ENCODE data around the gene HS1BP3. TPM values are rescaled to one million over a fixed set of nuclear protein-coding genes. Genes with fewer than 3 reads are reported as not detected.

Gene HS1BP3
- total RNA-seq, 1 experiment from 2014 or later = 17.1 TPM

- H3K27me3 ChIP-seq (ENCODE audit: insufficient read depth, low read length) = peaks cover 6% of the 10 kb centered on the region; the same call in 1 of the 2 replicates
- H3K36me3 ChIP-seq (ENCODE audit: control insufficient read depth in 1 of 2, insufficient read depth in 2 of 2, low read length in 2 of 2) = no peaks in the 10 kb centered on the region
- H3K9me2 ChIP-seq (ENCODE audit: insufficient read depth) = no peaks in the 10 kb centered on the region
- intact Hi-C loops (cut with micrococcal nuclease) = no loop called here
- H3K9me3 ChIP-seq (ENCODE audit: control insufficient read depth in 1 of 2, insufficient read depth in 1 of 2, low read depth in 1 of 2, low read length in 2 of 2) = no peaks in the 10 kb centered on the region
- no peak for DNase-seq (ENCODE audit: low read depth, low spot score)
- H2AFZ ChIP-seq (ENCODE audit: low read depth, low read length, poor library complexity, severe bottlenecking) = no peak overlapping the region
- no peak overlapping the region for H3K4me2 ChIP-seq (ENCODE audit: low read length)
- H4K20me1 ChIP-seq (ENCODE audit: insufficient read depth) = no peaks in the 10 kb centered on the region
- ChIA-PET RAD21 (ENCODE audit: low non-redundant PET in 1 of 2, low total read pairs in 2 of 2, uncharacterized antibody in 2 of 2, unreplicated experiment in 2 of 2) (no interaction called here), POLR2A (no interaction called here), CTCF (no interaction called here)
- no peak overlapping the region for H3K9ac ChIP-seq (ENCODE audit: low read length)
- peaks cover 2 to 6% of the 10 kb centered on the region in 2 experiments for H3K4me1 ChIP-seq (ENCODE audit: control insufficient read depth in 1 of 2, insufficient read depth in 2 of 2, low read length in 2 of 2)
- TF ChIP-seq EZH2phosphoT487 (IDR thresholded peaks at IDR 0.05; ENCODE audit: borderline replicate concordance) (no peak), CBX3 (IDR thresholded peaks at IDR 0.05; ENCODE audit: low read depth) (no peak), POLR2A (IDR thresholded peaks at IDR 0.05; ENCODE audit: borderline replicate concordance, extremely low read depth, insufficient read depth, insufficient read length) (no peak), SP1 (IDR thresholded peaks at IDR 0.05; ENCODE audit: low read depth) (no peak), SRF (IDR thresholded peaks at IDR 0.05; ENCODE audit: low read depth) (no peak), ZFX (IDR thresholded peaks at IDR 0.05) (no peak), EZH2 (IDR thresholded peaks at IDR 0.05) (no peak), RAD21 (IDR thresholded peaks at IDR 0.05; ENCODE audit: low read depth) (no peak), ZNF274 (IDR thresholded peaks at IDR 0.05; ENCODE audit: low read depth, low read length) (no peak), EGR1 (IDR thresholded peaks at IDR 0.05; ENCODE audit: low read depth) (no peak), SIN3A (IDR thresholded peaks at IDR 0.05; ENCODE audit: low read depth) (no peak), TCF7L2 (IDR thresholded peaks at IDR 0.05; ENCODE audit: borderline replicate concordance, extremely low read depth, insufficient read depth, insufficient read length) (no peak), POLR2AphosphoS5 (IDR thresholded peaks at IDR 0.05; ENCODE audit: low read depth, low read length) (no peak), ATF3 (IDR thresholded peaks at IDR 0.05) (no peak)
- TF ChIP-seq, protein P1, sequence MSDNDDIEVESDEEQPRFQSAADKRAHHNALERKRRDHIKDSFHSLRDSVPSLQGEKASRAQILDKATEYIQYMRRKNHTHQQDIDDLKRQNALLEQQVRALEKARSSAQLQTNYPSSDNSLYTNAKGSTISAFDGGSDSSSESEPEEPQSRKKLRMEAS (IDR thresholded peaks at IDR 0.05) = no peak
- BruUV-seq (replicated peaks) = no TSS peak
- no peak overlapping the region for H3K27ac ChIP-seq (ENCODE audit: low read depth, low read length)
- ATAC-seq = no peak
- no peaks in the 10 kb centered on the region for H3K79me2 ChIP-seq (ENCODE audit: insufficient read depth, low read length)
- no peak overlapping the region for H3K4me3 ChIP-seq (replicated peaks in 1 of 2; ENCODE audit: low read depth in 1 of 2, low read length in 2 of 2)
These were observed 5.7 kb upstream of the HS1BP3 start for GRCh38 chr2:20656561-20656960.

Measured in HCT116 (cell line).